Neural crest cell (in vitro differentiated cells): Measurements from ENCODE around the gene CFD. TPM values are rescaled to one million over a fixed set of nuclear protein-coding genes. Genes with fewer than 3 reads are reported as not detected.

Experiments
- DNase-seq: peaks from one replicate; pipeline ENCODE4 v3.0.0; 2021; ENCODE audit warnings: low read depth, mixed read lengths, low spot score
- H3K27ac Mint-ChIP-seq: one replicate; pipeline ENCODE4 v1.8.0; 2021; ENCODE audit warnings: mild to moderate bottlenecking, mixed read lengths; ENCODE audit not compliant: unreplicated experiment
- H3K27me3 Mint-ChIP-seq: 2 replicates; pipeline ENCODE4 v1.8.0; 2021; ENCODE audit warnings: low read depth, mild to moderate bottlenecking, mixed read lengths
- H3K36me3 Mint-ChIP-seq: 2 replicates; pipeline ENCODE4 v1.8.0; 2021; ENCODE audit warnings: low read depth, mild to moderate bottlenecking, mixed read lengths
- H3K4me1 Mint-ChIP-seq: 2 replicates; pipeline ENCODE4 v1.8.0; 2021; ENCODE audit warnings: mixed read lengths
- H3K4me3 Mint-ChIP-seq: one replicate; pipeline ENCODE4 v1.8.0; 2021; ENCODE audit warnings: mild to moderate bottlenecking, mixed read lengths
- H3K9me3 Mint-ChIP-seq: 2 replicates; pipeline ENCODE4 v1.8.0; 2021; ENCODE audit warnings: mixed read lengths
- total RNA-seq: library from RNA; stranded (reverse); gene quantifications from 2 replicates; pipeline ENCODE4 v1.2.1, GENCODE V29; 2021
- TF ChIP-seq, protein P1 (sequence below): fragments of 200-600 bp; sonication (generic); conservative IDR thresholded peaks from 2 replicates; pipeline ENCODE4 v1.5.0; 2021; ENCODE audit warnings: antibody characterized with exemption, mild to moderate bottlenecking

Gene CFD
- total RNA-seq, 1 donor from 2014 or later, result not detected

GRCh38 chr19:900302-901111 is 41.0 kb downstream of the CFD start:
- no peak overlapping the region for H3K4me3 Mint-ChIP-seq
- TF ChIP-seq, protein P1, sequence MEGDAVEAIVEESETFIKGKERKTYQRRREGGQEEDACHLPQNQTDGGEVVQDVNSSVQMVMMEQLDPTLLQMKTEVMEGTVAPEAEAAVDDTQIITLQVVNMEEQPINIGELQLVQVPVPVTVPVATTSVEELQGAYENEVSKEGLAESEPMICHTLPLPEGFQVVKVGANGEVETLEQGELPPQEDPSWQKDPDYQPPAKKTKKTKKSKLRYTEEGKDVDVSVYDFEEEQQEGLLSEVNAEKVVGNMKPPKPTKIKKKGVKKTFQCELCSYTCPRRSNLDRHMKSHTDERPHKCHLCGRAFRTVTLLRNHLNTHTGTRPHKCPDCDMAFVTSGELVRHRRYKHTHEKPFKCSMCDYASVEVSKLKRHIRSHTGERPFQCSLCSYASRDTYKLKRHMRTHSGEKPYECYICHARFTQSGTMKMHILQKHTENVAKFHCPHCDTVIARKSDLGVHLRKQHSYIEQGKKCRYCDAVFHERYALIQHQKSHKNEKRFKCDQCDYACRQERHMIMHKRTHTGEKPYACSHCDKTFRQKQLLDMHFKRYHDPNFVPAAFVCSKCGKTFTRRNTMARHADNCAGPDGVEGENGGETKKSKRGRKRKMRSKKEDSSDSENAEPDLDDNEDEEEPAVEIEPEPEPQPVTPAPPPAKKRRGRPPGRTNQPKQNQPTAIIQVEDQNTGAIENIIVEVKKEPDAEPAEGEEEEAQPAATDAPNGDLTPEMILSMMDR, result no peak

DNA sequence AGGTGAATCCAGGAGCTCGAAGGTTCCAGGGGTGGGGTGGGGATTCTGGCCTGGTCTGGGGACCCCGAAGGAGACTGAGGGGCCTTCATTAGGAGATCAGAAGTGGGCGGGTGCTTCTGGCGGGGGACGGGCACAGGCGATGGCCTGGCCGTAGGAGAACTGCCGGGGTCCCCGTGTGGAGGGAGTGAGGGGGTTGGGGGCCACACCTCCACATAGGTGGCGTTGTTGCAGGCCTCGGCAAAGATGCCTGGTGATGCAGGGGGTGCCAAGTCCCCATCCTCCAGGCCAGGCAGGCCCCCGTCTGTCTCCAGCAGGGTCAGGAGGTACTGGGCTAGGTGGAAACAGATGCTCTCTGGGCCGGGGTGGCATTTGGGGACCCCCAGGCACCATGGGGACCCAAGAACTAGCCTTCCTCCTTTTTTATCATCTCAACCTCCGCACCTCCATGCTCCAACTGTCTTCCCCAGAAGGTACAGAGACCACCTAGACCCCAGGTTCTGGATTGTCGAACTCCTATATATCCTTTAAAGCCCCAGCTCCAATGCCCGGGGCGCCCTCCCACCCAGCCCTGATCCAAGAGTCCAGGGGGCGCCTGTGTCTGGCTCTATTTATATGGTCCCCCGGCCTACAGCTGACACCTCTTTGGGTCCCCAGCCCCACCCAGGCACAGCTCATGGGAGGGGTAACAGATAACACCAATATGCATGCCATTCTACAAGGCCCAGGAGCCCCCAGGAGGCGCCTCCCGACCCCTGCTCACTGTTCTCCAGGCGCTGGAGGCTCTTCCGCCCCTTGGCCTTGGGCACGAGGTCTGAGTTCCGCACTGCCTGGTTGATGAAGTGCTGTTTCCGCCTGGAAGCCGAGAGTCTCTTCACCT is 42.0 kb downstream of the CFD start:
- Mint-ChIP-seq H3K36me3 (no peaks in the 10 kb centered on the region), H3K4me1 (no peaks in the 10 kb centered on the region), H3K4me3 (no peak overlapping the region), H3K27me3 (no peaks in the 10 kb centered on the region), H3K27ac (no peak overlapping the region), H3K9me3 (no peaks in the 10 kb centered on the region)
- TF ChIP-seq, protein P1, result no peak
- no peak for DNase-seq

More at GRCh38 chr19:900302-901111, 41.0 kb downstream of the CFD start:
- no peak overlapping the region for H3K27ac Mint-ChIP-seq
- H3K36me3 Mint-ChIP-seq, result no peaks in the 10 kb centered on the region
- no peaks in the 10 kb centered on the region for H3K27me3 Mint-ChIP-seq
- no peak for DNase-seq
- no peaks in the 10 kb centered on the region for H3K4me1 Mint-ChIP-seq
- no peaks in the 10 kb centered on the region for H3K9me3 Mint-ChIP-seq

DNA sequence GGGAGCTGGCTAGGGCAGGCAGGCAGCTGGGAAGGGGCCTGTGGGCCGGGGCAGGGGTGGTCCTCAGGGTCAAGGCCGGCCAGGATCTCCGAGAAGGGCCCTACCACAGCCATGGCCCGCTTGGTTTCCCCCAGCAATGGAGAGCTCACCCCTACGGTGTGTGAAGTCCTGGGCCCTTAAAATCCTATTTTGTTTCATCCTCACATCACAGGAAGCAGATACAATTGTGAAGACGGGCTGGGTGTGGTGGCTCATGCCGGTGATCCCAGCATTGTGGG is 42.6 kb downstream of the CFD start:
- Mint-ChIP-seq H3K4me1 (no peaks in the 10 kb centered on the region), H3K36me3 (no peaks in the 10 kb centered on the region), H3K4me3 (no peak overlapping the region), H3K9me3 (no peaks in the 10 kb centered on the region), H3K27me3 (no peaks in the 10 kb centered on the region), H3K27ac (no peak overlapping the region)
- TF ChIP-seq, protein P1, result no peak
- no peak for DNase-seq

- H3K27ac Mint-ChIP-seq, result no peak overlapping the region
- H3K4me1 Mint-ChIP-seq, result no peaks in the 10 kb centered on the region
- no peak overlapping the region for H3K4me3 Mint-ChIP-seq
- TF ChIP-seq, protein P1, result no peak
- no peak for DNase-seq
- no peaks in the 10 kb centered on the region for H3K36me3 Mint-ChIP-seq
- H3K9me3 Mint-ChIP-seq, result no peaks in the 10 kb centered on the region
- no peaks in the 10 kb centered on the region for H3K27me3 Mint-ChIP-seq
Observed at GRCh38 chr19:902446-903226, 43.2 kb downstream of the CFD start.

- Mint-ChIP-seq H3K4me3 (no peak overlapping the region), H3K27me3 (no peaks in the 10 kb centered on the region), H3K4me1 (no peaks in the 10 kb centered on the region), H3K36me3 (no peaks in the 10 kb centered on the region), H3K9me3 (no peaks in the 10 kb centered on the region), H3K27ac (no peak overlapping the region)
- DNase-seq, result no peak
- TF ChIP-seq, protein P1, result no peak
Observed at GRCh38 chr19:903266-903797, 43.9 kb downstream of the CFD start.
